DMS79 (cell line): Measurements from ENCODE around the gene CMIP.
A peak's percentile ranks its signal among the peaks of the same experiment; 100 is the strongest.

Experiments
- DNase-seq: peaks from one replicate; lab custom pipeline; 2025; lab: John Stamatoyannopoulos, UW

The CMIP gene

DNA sequence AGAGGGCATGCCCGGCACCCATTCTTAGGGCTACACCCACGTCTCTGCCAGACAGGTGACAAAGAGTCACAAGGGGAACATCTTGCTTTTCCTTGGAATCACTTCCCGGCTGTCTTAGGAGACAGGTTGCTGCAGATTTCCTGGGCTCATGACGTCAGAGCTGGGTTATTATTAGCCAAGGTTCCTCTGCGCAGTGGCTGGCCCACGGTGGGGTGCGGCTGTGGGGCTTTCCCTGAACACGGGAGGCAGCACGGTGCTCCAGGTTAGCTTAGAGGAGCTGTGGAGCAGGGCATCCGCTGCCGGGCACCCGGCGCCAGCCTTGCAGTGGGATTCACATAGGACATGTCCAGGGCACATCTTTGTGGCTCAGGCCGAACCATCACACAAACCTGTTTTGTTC, 216.5 kb downstream of the CMIP start:
- no peak for DNase-seq

DNA sequence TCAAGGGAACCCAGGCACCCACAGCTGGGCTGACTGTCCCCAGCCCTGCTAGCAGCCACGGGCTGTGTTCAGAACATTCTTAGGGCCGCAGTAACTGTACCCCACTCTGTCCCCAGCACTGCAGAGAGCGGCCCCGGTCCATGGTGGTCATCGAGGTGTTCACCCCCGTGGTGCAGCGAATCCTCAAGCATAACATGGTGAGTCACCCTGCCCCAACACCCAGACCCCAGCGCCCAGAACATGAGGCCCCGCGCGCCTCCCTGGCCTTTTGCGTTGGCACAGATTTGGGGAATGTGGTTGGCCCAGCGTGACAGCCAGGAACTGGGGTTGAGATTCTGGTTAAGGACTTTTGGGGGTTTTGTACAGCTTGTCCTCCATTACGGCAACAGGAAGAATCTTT, 219.5 kb downstream of the CMIP start:
- no peak for DNase-seq

DNA sequence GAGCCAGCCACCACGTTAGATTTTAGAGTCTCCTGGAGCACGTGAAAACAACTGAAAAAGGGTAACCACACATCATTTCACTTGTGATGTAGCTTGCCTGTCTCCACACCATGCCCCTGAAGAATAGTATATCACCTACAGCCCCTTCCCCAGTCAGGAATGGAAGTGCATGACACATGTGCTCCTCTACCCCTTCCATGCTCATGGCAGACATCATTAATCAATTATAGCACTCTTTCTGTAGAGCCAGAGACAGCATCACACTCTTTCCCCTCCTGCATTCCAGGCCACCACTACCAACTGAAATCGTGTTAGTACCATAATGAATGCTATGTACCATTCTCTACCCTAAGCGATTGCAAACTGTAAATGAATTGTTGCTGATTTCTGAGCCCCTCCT, 221.0 kb downstream of the CMIP start:
- DNase-seq, result no peak

DNA sequence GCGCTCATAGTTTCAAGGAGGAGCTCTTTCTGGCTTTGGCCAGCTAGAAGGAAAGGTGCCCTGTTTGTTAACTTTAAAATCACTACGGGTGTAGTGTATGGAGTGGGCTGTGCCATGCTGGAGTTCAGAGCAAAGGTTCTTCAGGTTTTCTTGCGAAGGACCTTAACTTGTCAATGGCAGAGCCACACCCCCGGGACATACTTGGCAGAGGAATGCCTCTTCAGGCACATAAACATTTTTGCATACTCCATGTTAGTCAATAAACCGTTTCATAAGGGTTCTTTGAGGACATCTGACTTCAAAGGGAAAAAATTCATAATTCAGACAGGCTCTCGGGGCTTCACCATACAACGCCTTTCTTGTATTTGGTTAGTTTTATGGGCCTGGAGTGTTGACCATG, 221.5 kb downstream of the CMIP start:
- DNase-seq, result peak; percentile 9

DNA sequence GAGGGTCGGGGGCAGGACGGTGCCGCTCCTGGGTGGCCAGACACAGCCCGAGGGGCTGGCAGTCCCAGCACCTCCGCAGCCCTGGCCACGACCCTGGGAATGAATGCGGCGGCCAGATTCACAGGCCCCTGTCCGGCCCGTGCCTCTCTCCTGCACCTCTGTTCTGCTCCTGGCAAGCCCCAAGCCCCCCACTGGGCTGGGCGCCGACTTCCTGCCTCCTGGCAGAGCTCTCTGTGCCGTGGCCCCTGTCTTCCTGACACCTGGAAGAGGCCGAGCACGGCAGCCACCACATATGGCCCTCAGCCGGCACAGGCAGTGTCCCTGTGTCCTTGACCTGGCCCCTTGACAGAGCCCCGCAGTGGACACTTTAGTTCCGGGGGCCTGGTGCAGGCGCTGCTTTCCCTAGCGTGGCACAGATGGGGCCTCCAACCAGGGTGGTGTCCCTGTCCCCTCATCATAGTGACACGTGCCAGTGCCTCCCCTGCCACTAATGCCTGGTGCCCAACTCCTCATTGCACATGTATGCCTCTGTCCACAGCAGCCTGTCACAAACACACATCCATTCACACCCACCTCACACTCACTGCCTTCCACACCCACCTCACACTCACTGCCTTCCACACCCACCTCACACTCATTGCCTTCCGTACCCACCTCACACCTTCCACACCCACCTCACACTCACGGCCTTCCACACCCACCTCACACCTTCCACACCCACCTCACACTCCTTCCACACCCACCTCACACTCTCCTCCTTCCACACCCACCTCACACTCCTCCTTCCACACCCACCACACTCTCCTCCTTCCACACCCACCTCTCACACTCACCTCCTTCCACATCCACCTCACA, 223.9 kb downstream of the CMIP start:
- no peak for DNase-seq

DNA sequence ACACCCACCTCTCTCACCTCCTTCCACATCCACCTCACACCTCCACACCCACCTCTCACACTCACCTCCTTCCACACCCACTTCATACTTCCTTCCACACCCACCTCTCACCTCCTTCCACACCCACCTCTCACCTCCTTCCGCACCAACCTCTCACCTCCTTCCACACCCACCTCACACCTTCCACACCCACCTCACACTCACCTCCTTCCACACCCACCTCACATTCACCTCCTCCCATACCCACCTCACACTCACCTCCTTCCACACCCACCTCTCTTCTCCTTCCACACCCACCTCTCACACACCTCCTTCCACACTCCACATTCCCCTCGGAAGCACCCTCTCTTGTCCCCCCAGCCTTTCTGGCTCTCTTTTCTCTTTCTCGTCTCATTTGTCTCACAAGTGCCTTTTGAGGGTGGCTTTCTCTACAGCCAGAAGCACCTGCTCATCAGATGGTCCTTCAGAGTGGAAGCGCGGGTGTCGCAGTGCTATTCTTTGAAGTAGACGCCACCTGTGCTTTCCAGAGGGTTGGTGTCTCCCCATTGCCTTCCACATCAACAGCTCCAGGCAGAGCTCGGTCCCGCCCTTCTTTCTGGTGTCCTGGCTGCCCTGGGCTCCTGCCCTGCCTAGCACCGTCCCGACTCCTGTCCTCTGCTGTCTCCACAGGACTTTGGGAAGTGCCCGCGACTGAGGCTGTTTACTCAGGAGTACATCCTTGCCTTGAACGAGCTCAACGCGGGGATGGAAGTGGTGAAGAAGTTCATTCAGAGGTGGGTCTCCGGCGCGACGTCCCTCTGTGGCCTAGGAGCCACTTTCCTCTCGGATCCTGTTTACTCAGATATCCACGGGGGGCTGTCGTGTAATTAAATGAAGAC, 225.1 kb downstream of the CMIP start:
- DNase-seq, result peak; percentile 68

DNA sequence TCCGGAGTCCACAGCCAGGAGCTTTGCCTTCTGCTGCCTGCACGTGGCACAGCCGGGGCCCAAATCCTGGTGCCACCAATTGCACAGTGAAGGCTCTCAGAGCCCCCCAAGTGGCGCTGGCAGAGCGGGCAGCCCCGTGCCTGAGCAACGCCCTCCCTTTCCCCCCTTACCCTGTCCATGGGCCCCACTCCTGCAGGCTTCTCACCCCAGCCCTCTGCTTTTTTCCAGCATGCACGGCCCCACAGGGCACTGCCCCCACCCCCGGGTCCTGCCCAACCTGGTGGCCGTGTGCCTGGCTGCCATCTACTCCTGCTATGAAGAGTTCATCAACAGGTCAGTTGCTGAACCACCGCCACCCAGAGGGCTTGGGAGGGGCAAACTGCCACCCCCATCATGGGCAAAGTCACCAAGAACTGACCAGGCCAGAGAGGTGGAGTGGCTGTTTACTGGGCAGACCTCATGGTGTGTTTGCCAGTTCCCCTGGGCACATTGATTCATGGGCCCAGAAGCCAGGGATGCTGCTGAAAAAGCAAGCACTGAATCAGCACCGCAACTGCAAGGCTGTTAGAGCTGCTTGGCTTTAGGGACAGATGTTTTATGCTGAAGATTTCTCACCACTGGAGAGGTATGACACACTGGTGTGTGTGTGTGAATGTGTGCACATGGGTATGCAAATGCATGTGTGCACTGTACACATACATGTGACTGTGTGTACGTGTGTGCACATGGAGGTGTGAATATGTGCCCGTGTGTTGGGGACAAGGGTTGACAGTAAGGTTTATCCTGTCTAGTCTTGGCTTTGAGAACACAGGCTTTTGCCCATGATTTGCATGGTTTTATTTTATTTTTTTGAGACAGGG, 227.4 kb downstream of the CMIP start:
- DNase-seq, result no peak

DNA sequence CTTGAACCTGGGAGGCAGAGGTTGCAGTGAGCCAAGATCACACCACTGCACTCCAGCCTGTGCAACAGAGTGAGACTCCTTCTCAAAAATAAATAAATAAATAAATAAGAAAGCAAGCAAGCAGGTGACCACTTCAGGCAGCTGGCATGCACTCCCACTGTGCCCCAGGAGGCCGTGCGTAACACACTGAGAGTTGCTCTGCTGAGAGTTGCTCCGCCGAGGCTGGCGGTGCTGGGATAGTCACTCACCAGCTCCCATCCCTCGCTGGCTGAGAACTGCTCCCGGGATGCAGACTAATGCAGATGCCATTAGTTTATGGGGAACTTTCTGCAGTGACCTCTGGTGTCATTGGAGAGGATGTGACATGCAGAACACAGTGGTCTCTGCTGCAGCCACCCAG, 228.8 kb downstream of the CMIP start:
- peak; percentile 12 for DNase-seq

DNA sequence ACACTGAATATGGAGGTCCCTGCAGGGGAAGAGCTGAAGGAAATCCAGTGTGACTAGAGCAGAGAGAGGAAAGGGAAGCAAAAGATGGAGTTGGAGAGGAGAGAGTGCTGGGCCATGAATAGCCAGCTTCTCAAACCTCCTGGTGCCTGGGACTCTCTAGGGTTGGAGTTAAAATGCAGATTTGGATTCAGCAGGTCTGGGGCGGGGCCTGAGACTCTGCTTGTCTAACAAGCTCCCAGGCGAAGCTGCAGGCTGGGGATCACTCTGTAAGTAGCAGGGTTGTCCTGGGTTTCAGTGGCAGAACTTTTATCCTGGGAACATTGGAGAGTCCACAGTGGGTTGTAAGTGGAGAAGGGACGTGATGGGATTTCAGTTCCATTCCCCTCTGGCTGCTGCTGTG, 231.1 kb downstream of the CMIP start:
- DNase-seq, result no peak

DNA sequence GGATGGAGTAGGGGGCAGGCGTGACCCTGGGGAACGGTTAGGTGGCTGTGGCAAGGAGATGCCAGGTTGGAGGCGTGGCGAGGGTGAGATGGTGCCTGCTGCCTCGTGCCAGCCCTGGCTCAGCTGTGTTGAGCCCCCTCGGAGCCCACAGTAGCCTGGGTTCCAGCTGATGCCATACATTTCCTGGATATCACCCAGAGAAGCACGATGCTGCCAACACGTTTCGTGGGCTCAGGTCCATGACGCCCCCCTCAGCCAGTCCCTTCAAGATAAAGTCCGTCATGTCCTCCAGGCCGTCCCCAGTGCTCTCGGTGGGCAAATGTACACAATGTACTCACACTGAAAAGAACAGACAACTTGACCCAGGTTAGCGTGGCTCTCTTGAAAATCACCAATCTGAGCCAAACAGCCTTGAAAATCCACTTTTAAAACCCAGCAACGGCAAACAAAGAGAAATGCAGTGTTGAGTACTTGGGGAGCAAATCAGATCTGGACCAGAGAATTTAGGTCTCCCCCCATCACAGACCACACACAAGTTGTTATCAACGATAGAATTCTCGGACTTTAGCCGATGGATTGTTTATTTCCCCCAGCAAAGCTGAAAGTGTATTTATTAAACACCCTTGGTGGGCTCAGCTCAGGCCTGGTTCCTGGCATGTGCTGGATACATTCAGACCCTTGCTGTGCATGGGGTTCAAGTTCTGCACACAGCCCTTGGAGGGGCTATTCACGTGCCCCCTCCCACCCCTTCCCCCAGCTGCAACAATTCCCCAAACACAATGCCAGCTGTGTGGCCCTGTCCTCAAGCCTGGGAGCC, 231.7 kb downstream of the CMIP start:
- DNase-seq, result no peak

DNA sequence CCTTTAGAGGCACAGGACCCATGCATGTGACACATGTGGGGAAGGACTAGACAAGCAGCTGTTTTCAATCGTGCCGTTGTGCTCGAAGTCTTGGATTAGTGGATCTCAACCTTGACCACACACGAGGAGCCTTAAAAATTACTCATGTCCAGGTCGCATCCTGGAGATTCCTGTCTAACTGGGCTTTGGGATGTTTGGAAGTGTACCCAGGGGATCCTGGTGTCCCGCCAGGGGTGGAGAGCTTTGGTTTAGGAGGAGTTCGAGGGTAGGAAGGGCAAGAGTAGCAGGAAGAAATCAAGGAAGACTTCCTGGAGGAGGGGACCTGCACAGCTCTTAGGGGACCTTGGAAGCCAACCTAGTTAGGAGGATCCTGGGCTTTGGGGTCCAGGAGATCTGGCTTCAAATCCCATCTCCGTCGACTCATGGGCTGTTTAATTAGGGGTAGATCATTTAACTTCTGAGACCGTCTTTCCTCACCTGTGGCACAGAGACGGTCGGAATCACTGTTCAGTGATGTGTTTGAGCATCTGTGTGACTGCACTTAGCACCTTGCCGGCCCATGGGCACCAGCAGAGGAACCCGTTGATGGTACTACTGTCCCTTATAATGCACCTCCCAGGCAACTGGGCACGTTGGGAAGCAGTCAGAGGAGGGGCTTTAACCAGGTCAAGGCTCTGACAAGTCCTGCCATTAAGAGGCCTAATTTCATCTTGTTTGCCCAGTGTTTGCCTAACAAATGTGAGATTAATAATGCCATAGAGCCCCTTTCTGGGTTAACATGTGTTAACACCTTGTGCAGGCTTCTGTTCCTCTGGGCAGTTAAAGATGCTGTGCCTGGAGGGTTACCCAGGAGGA, 232.5 kb downstream of the CMIP start:
- no peak for DNase-seq

DNA sequence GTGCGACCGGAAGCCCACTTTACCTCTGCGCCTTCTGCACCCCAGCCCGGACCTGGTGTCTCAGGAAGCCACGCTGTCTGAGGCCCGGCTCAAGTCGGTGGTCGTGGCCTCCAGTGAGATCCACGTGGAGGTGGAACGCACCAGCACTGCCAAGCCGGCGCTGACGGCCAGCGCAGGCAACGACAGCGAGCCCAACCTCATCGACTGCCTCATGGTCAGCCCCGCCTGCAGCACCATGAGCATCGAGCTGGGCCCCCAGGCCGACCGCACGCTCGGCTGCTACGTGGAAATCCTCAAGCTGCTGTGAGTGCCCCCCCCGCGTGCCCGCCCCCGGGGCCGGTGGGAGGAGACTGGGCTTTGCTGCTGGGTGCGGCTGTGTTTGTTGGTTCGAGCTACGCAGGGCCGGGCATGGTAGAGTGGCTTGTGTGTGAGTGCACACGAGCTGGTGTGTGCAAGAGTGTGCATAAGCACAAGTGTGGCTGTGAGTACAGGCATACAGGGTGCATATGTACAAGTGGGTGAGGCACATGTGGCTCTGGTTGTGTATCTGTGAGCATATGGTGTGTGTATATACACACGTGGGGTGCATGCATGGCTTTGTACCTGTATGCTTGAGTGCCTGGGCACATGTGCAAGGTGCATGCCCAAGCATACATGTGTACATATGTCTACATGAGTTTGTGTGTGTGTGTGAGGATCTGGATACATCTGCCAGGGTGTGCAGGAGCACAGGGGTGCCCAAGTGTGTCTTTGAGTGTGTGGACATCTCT, 233.9 kb downstream of the CMIP start:
- no peak for DNase-seq

DNA sequence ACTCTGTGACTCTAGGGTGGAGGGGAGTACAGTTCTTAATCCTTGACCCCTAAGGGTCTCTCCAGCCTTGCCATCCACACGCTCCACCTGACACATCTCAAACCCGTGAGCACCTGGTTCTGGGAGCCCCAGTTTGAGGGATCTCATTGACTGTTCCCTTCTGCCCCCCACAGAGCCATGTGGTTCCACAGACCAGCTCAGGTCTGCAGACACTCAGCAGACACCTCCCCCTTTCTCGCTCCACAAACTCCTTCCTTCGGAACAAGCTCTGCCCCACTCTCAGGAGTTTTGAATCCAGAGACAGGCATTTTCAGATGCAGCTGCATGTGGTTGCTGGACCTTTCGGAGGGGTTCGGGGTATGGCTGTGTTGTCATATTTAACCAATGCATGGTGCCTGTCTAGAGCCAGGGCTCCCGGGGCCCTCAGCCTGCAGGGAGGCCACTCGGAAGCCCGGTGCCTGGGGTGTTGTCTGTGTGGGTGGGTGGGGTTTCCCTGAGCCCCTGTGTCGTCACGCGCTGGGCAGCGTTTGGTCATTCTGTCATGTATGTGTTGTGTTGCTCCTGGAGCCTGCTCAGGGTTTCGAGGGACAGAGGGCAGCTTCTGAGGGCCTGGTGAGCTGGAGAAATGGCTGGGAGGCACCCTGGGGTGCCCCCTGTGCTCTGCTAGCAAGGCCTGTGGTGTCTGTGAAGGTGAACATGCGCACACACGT, 235.3 kb downstream of the CMIP start:
- no peak for DNase-seq

DNA sequence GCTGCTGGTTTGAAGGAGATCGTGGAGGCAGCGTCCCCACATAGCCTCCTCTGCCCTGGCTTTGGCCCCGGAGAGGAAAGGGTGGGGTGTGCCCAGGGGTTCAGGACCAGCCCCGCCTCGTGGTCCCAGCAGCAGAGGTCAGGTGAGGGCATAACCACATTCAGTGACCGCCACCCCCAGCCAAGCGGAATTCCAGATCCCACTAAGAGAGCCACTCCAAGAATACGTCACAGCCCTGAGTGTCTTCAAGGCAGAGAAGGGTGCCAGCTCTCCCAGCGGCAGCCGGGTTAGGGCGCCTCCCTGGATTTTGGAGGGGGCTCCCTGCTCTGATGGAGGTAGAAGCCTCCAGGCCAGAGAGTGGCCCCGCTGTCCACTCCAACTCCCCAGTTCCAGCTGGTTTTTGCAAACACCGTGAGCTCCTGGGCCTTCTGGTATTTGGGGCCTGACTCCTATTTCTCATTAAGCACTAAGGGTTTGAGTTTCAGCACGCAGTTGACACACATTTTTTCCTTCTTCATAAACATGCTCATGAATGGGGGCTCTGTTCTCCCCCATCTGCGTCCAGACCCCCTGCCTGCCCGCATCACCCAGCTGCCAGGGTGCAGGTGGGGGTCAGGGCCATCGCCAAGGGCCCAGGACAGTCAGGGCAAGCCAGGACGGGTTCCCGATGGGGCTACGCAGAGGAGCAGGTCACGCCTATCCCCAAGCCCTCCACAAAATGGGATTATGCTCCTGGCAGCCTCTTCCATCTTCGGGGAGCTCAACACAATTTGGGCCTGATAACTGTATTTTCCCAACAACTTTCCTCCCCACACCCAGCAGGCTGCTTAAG, 236.1 kb downstream of the CMIP start:
- DNase-seq, result no peak

DNA sequence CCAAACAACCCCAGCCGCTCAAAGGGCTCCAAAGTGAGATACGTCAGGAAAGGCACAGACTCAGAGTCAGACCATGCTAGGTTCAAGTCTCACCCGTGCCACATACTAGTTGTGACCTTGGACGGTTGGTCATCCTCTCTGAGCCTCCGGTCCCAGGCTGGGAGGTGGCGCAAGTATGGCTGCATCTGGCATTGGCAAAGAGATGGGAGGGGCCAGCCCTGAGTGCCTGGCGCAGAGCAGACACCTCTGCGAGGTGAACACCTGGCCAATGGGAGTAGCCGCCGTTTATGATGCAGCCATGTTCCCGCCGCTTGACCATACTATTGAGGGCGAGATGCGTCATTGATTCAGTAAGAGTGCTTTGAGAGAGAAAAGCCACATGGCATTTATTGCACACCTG, 236.7 kb downstream of the CMIP start:
- no peak for DNase-seq

DNA sequence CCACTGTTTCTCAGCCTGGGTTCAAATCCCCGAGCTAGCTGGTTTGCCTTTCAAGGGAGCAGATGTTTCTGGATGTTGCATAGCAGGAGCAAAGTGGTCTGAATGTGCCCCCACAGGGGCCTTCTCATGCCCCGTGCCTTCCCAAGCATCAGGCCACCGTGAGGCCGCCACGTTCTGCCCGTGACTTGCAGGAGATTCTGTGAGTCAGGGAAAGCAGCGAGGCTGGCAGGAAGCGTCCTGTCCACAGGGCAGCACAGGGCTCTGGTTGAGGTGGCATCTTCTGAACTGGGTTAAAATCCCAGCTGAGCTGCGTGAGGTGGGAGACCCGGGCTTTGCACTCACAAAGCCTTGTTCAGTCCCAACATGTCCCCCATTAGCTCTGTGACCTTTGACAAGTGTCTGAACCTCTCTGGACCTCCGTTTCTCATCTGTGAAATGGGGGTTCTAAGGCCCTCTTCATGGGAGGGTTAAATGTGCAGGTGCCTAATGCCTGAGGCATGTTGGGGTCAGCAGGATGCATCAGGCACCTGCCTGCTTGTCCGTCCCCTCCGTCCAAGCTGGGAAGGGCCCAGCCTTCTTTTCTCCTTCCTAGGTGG, 239.7 kb downstream of the CMIP start:
- no peak for DNase-seq

DNA sequence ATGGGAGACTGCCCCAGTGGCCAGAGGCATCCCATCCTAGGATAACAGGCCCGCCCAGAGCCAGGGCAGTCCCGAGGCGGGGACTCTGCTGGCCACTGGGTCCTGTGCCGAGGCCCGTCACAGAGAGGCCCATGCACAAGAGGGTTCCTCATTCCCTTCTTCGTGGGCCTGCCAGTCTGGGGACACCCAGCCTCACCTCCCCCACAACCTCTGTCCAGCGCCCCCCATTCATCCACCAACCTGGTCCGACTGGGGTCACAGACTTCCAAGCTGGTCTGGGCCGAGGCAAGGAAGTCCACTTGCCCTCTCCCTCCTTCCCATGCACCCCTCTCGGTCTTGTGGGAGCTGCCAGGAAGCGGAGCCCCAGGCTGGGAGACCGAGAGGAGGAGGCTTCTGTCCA, 240.3 kb downstream of the CMIP start:
- no peak for DNase-seq
